OCI-LY7 (cell line): ENCODE results near the gene SSBP2.
"Not testable (repeated sequence)": the region's sequence is repeated elsewhere in the genome, so short reads cannot be mapped to it uniquely, and the experiment has no call there.

Source experiments
- CTCF ChIP-seq: fragments of 200-600 bp; sonication (generic); conservative IDR thresholded peaks from 2 replicates; pipeline ENCODE4 v1.5.1; 2014; ENCODE audit warnings: mild to moderate bottlenecking, antibody characterized with exemption, low read length, moderate library complexity, mixed read lengths
- EZH2phosphoT487 ChIP-seq: fragments of 200-600 bp; sonication (generic); IDR thresholded peaks from 2 replicates; pipeline ENCODE4 v1.6.1; 2018; ENCODE audit warnings: low read depth, borderline replicate concordance, mild to moderate bottlenecking, mixed run types, antibody characterized with exemption, low read length, moderate library complexity, mixed read lengths

- TF ChIP-seq EZH2phosphoT487, CTCF: not testable (repeated sequence)
Measured at GRCh38 chr5:81714076-81714475, 36.8 kb downstream of the SSBP2 start.
